Measurements from ENCODE around the gene PSMA3.

- no peak for TF ChIP-seq CTCF (conservative IDR thresholded peaks at IDR 0.05; ENCODE audit: low read depth, low read length)
- TF ChIP-seq EZH2 (IDR thresholded peaks at IDR 0.05; ENCODE audit: borderline replicate concordance, low read depth, low read length, poor library complexity, severe bottlenecking), result no peak
Observed at GRCh38 chr14:58238252-58239243, 6.1 kb upstream of the PSMA3 start.
